ENCODE measurements around the gene PEX5L.

Gene PEX5L

GRCh38 chr3:179935710-179936109 is 101.0 kb downstream of the PEX5L start:
- TF ChIP-seq CREB1 (IDR thresholded peaks at IDR 0.05; ENCODE audit: low read depth): no peak
- TF ChIP-seq TAF1 (IDR thresholded peaks at IDR 0.05; ENCODE audit: low read depth): no peak
- TF ChIP-seq NFIC (IDR thresholded peaks at IDR 0.05): no peak
- TF ChIP-seq TEAD4 (IDR thresholded peaks at IDR 0.05): no peak
- TF ChIP-seq MAX (IDR thresholded peaks at IDR 0.05): no peak

- TF ChIP-seq TEAD4 (IDR thresholded peaks at IDR 0.05) (no peak), ZBTB7A (IDR thresholded peaks at IDR 0.05; ENCODE audit: low read depth) (no peak), EP300 (IDR thresholded peaks at IDR 0.05; ENCODE audit: borderline replicate concordance) (no peak), TAF1 (IDR thresholded peaks at IDR 0.05; ENCODE audit: low read depth) (no peak), TCF12 (IDR thresholded peaks at IDR 0.05; ENCODE audit: low read depth) (no peak), FOXM1 (IDR thresholded peaks at IDR 0.05; ENCODE audit: borderline replicate concordance, low read depth) (no peak), YY1 (IDR thresholded peaks at IDR 0.05; ENCODE audit: low read depth) (no peak), MAX (IDR thresholded peaks at IDR 0.05) (no peak), RAD21 (IDR thresholded peaks at IDR 0.05; ENCODE audit: low read depth) (no peak; the same call in 1 of the 2 replicates), CEBPB (IDR thresholded peaks at IDR 0.05) (no peak), USF1 (IDR thresholded peaks at IDR 0.05) (no peak), REST (IDR thresholded peaks at IDR 0.05; ENCODE audit: low read depth) (no peak), EGR1 (IDR thresholded peaks at IDR 0.05) (no peak), CREB1 (IDR thresholded peaks at IDR 0.05; ENCODE audit: low read depth) (no peak), NFIC (IDR thresholded peaks at IDR 0.05) (no peak)
Measured at GRCh38 chr3:179933914-179934313, 102.8 kb downstream of the PEX5L start.

GRCh38 chr3:179933080-179933479 is 103.7 kb downstream of the PEX5L start:
- TF ChIP-seq ZBTB7A (IDR thresholded peaks at IDR 0.05; ENCODE audit: low read depth): no peak
- TF ChIP-seq EGR1 (IDR thresholded peaks at IDR 0.05): no peak
- TF ChIP-seq CREB1 (IDR thresholded peaks at IDR 0.05; ENCODE audit: low read depth): no peak
- TF ChIP-seq USF1 (IDR thresholded peaks at IDR 0.05): no peak
- no peak for TF ChIP-seq RAD21 (IDR thresholded peaks at IDR 0.05; ENCODE audit: low read depth)
- no peak for TF ChIP-seq EP300 (IDR thresholded peaks at IDR 0.05; ENCODE audit: borderline replicate concordance)
- no peak for TF ChIP-seq TAF1 (IDR thresholded peaks at IDR 0.05; ENCODE audit: low read depth)
- no peak for TF ChIP-seq REST (IDR thresholded peaks at IDR 0.05; ENCODE audit: low read depth)
- no peak for TF ChIP-seq NFIC (IDR thresholded peaks at IDR 0.05)
- no peak for TF ChIP-seq TCF12 (IDR thresholded peaks at IDR 0.05; ENCODE audit: low read depth)
- TF ChIP-seq YY1 (IDR thresholded peaks at IDR 0.05; ENCODE audit: low read depth): no peak
- no peak for TF ChIP-seq TEAD4 (IDR thresholded peaks at IDR 0.05)
- no peak for TF ChIP-seq FOXM1 (IDR thresholded peaks at IDR 0.05; ENCODE audit: borderline replicate concordance, low read depth)
- TF ChIP-seq CEBPB (IDR thresholded peaks at IDR 0.05): no peak
- TF ChIP-seq MAX (IDR thresholded peaks at IDR 0.05): no peak

GRCh38 chr3:179932674-179933073 is 104.1 kb downstream of the PEX5L start:
- no peak for TF ChIP-seq CEBPB (IDR thresholded peaks at IDR 0.05)

GRCh38 chr3:179929091-179929529 is 107.6 kb downstream of the PEX5L start:
- TF ChIP-seq TEAD4 (IDR thresholded peaks at IDR 0.05): no peak
- no peak for TF ChIP-seq YY1 (IDR thresholded peaks at IDR 0.05; ENCODE audit: low read depth)
- peak; percentile 70 for TF ChIP-seq RAD21 (IDR thresholded peaks at IDR 0.05; ENCODE audit: low read depth)
- TF ChIP-seq EGR1 (IDR thresholded peaks at IDR 0.05): no peak
- no peak for TF ChIP-seq CEBPB (IDR thresholded peaks at IDR 0.05)
- TF ChIP-seq TAF1 (IDR thresholded peaks at IDR 0.05; ENCODE audit: low read depth): no peak
- no peak for TF ChIP-seq MAX (IDR thresholded peaks at IDR 0.05)

GRCh38 chr3:179927191-179927590 is 109.5 kb downstream of the PEX5L start:
- TF ChIP-seq EGR1 (IDR thresholded peaks at IDR 0.05): no peak
- no peak for TF ChIP-seq TEAD4 (IDR thresholded peaks at IDR 0.05)
